HT1080 (cell line): ENCODE measurements around the gene LOXL3. TPM values are rescaled to one million over a fixed set of nuclear protein-coding genes. Genes with fewer than 3 reads are reported as not detected.
"Not testable (repeated sequence)": the region's sequence is repeated elsewhere in the genome, so short reads cannot be mapped to it uniquely, and the experiment has no call there.

Experiments used
- DNase-seq: peaks from one replicate; pipeline ENCODE4 v3.0.0-alpha.2; 2015; ENCODE audit warnings: low read depth
- total RNA-seq: library from RNA; depleted of rRNA; stranded (reverse); fragments of >200 nt; shearing (Covaris generic); gene quantifications from 2 replicates; pipeline ENCODE4 v1.2.3, GENCODE V29; 2014; rRNA removed

LOXL3 gene
- total RNA-seq, 1 experiment from 2014 or later = 49.8 TPM

DNA sequence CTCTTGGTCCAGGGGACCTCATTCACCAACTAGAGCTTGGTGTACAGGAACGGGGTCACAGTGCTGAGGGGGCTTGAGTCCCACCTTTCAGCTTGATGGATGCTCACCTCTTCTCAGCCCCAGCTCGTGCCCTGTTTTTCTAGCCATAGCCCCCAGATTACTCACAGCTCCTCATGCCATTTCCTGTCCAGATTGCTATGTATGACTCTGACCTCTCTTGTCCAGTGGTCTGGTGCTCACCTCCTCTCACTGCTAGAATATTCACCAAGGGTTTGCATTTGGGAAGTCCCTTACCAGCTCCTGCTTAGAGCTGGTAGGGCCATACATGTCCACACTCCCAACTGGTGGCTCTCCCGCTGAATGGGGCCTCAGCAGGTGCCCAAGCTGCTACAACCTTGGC lies 60.2 kb downstream of the LOXL3 start:
- DNase-seq = no peak

DNA sequence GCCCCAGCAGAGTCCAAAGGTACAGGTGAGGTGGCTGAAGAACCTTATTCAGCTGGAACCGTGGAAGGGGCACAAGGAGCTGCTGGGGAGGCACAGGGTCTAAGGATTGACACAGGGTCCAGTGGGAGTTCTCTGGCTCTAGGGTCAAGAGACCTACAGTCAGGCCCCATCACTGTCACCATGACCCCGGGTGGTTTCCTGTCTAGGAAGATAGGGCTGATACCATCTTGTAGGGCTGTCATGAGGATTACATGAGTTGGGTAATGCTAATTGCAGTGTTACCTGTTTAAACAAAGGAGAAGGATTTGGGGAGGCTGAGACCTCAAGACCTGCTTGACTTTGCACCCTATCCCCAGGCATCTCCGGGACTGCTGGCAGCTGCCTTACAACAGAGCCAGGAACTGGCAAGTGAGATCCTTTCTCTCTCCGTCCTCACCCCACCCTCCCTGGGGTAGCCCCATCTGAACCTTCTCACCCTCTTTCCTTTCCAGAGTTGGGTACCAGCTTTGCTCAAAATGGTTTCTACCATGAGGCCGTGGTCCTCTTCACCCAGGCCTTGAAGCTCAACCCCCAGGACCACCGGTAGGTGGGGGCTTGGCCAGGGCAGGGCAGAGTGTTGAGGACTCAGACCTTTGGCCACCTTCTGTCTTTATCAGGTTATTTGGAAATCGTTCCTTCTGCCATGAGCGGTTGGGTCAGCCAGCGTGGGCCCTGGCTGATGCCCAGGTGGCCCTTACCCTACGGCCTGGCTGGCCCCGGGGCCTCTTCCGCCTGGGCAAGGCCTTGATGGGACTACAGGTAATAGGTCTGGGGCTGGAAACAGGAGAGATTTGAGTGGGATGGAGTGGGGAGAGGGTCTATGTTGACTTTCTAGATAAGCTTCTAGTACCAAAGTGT lies 61.8 kb downstream of the LOXL3 start:
- DNase-seq = no peak

DNA sequence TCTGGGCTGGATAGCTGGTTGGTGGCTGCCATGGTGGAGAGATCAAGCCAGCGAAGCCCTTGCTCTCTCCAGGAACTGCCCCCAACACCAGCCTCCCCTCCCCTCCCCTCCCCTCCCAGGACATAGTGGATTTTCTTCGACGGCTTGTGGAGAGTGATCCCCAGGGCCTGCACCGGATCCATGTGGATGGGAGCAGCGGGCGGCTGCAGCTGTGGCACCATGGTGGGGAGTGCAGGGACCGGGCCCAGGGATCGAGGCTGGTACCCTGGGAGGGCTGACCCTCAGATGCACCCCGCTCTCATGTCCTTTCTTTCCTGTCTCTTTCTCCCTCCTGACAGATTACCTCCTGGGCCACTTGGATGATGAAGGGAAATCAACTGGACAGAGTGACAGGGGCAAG lies 63.8 kb downstream of the LOXL3 start:
- DNase-seq = no peak

DNA sequence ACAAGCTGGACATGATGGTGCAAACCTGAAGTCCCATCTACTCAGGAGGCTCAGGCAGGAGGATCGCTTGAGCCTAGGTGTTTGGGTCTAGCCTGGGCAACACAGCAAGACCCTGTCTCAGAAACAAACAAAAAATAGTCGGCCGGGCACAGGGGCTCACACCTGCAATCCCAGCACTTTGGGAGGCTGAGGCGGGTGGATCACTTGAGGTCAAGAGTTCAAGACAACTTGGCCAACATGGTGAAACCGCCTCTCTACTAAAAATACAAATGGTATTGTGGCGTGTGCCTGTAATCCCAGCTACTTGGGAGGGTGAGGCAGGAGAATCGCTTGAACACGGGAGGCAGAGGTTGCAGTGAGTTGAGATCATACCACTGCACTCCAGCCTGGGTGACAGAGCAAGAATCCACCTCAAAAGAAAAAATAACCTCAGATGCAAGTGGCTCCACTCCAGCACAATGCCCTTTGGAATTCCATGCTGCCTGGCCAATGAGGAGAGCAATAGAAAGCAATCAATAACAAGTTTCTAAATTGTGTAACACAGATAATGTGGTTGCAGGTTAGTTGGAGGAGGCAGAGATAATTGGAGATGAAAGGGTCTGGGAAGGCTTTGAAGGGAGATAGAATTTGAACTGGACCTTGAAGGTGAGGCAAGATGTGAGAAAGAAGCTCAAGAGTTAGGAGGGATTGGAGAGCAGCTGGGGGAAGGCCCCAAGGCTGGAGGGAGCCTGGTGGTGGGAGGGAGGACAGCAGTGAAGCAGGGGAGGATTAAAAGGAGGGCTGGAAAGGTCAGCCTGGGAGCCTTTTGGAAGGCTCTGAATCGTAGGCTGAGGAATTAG lies 64.9 kb downstream of the LOXL3 start:
- DNase-seq = no peak

DNA sequence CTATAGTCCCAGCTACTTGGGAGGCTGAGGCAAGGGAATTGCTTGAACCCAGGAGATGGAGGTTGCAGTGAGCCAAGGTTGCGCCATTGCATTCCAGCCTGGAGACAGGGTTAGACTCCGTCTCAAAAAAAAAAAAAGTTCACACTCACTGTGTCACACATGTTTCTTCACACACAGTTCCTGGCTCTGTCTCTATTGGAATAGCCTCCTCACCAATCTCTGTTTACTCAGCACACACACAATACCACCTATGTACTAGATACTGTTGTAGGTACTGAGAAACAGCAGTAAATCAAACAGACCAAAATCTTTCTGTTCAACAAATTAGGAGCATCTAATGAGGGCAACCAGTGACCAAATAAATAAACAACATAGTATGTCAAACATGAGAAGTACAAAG lies 67.6 kb downstream of the LOXL3 start:
- DNase-seq = no peak

DNA sequence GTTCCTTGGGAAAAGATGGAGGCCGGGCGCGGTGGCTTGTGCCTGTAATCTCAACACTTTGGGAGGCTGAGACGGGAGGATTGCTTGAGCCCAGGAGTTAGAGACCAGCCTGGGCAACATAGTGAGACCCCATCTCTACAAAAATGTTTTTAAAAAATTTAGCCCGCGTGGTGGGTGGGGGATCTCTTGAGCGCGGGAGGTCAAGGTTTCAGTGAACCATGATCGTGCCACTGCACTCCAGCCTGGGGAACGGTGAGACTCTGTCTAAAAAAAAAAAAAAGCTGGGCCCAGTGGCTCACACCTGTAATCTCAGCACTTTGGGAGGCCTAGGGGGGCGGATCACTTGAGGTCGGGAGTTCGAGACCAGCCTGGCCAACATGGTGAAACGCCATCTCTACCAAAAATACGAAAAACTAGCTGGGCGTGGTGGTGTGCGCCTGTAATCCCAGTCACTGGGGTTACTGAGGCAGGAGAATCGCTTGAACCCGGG lies 70.0 kb downstream of the LOXL3 start:
- DNase-seq = not testable (repeated sequence)

DNA sequence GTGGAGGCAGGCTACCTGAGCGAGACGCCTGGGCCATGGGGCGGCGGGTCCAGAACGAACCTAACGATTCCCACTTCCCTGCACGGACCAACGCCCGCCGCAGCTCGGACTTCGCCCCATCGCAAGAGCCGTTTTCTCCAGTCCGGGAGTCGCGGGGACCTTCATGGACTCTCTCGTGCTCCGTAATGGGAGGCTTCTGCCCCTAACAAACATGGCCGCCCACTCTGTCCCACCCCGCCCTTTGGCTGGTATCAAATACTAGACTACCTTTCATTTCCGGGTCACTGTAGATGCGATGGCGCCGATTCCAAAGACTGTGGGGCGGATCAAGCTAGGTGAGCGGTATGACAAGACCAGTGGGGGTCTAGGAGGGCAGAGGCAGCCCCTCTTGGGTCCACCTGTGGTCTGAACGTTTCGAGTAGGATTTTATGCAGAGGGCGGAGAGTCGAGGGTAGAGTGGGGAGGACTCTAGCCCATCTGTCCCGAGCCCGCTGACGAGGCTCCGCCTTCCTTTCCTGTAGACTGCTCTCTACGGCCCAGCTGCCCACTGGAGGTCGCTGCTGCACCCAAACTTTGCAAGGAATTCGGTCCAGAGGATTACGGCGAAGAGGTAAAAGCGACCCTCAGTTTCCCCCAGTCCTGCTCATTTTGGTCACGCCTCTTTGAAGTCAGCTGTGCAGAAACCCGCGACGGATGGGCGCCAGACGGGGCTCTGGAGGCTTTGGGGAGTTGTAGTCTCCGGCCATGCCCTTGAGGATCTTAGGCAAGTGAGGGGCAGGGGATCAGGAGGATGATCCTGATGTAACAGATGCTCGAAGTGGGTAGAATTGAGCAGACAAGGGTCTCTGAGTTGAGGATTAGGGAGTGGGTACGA lies 70.7 kb downstream of the LOXL3 start, which contains the start of the genes CCDC142 and TTC31:
Gene CCDC142 (minus strand): TSS at position 198 of the 874 bp plus-strand sequence. CDS start 161 bp downstream, at position 37.
Gene TTC31 (plus strand): TSS at position 281 of the 874 bp plus-strand sequence. CDS start 15 bp downstream, at position 296.
- peak; percentile 92 for DNase-seq

Other genes starting within 250 kb of the LOXL3 start
- not detected in 2 replicates for gene SLC4A5, start 210.5 kb downstream of the LOXL3 start, total RNA-seq
- 73.0 and 84.6 TPM in 2 replicates for gene DCTN1, start 173.6 kb downstream of the LOXL3 start, total RNA-seq
- gene C2orf81, start 132.3 kb downstream of the LOXL3 start, total RNA-seq = 0.37 and 2.2 TPM in 2 replicates
- gene WDR54, start 132.2 kb downstream of the LOXL3 start, total RNA-seq = 59.7 and 66.7 TPM in 2 replicates
- gene RTKN, start 112.0 kb downstream of the LOXL3 start, total RNA-seq = 15.8 and 21.1 TPM in 2 replicates
- 19.0 and 19.6 TPM in 2 replicates for gene INO80B, start 98.9 kb downstream of the LOXL3 start, total RNA-seq
- 31.0 and 47.8 TPM in 2 replicates for gene WBP1, start 95.5 kb downstream of the LOXL3 start, total RNA-seq
- 66.5 and 68.5 TPM in 2 replicates for gene MOGS, start 88.6 kb downstream of the LOXL3 start, total RNA-seq
- 79.3 and 113 TPM in 2 replicates for gene MRPL53, start 81.3 kb downstream of the LOXL3 start, total RNA-seq
- 12.7 and 13.2 TPM in 2 replicates for gene CCDC142, start 70.9 kb downstream of the LOXL3 start, total RNA-seq
- 18.7 and 26.0 TPM in 2 replicates for gene TTC31, start 70.9 kb downstream of the LOXL3 start, total RNA-seq
- 0.84 and 4.0 TPM in 2 replicates for gene LBX2, start 54.3 kb downstream of the LOXL3 start, total RNA-seq
- gene PCGF1, start 46.2 kb downstream of the LOXL3 start, total RNA-seq = 27.2 and 29.8 TPM in 2 replicates
- gene TLX2, start 39.5 kb downstream of the LOXL3 start, total RNA-seq = not detected in 2 replicates
- 0.13 and 0.18 TPM in 2 replicates for gene DQX1, start 27.7 kb downstream of the LOXL3 start, total RNA-seq
- 169 and 184 TPM in 2 replicates for gene AUP1, start 24.2 kb downstream of the LOXL3 start, total RNA-seq
- 84.5 and 94.6 TPM in 2 replicates for gene HTRA2, start 24.0 kb downstream of the LOXL3 start, total RNA-seq
- 62.1 and 66.8 TPM in 2 replicates for gene DOK1, start 778 bp upstream of the LOXL3 start, total RNA-seq
- 0.03 and 0.13 TPM in 2 replicates for gene M1AP, start 94.4 kb upstream of the LOXL3 start, total RNA-seq
- gene SEMA4F, start 100.3 kb upstream of the LOXL3 start, total RNA-seq = 11.6 and 12.7 TPM in 2 replicates